Measurements from ENCODE around the gene AFAP1.

The AFAP1 gene

DNA sequence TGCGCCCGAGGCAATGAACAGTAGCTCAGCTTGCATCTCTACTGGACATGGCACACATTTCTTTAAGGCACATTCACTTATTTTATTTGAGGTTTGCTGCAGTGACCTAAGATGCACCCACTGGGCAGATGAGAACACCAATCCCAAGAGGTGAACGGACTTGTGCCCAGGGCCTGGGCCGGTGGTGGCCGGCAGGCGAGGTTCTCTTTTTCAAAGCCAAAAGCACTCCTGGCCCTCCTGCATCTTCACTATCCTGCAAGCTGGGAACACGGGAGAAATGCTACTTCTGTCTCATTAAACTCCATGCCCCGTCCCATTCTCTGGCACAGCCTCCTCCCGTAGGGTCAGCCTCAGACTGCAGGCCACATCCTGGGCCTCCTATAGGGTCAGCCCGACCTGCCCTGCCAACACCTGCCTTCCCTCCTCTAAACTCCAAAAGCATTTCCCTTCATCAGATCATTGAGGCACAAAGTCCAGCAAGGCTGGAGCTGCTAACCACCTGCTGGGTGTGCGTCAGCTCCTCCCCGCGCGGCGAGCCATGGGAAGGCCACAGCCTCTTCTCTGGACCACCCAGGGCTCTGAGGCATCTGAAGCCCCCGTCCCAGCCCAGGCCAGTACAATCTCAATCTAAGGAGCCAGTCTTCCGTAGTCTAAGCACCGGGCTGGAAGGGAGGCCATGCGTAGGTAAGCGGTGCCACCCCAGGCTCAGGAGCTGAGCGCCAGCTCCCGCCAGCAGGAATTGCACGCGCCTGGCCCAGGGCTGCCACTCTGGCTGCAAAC is 166.1 kb downstream of the AFAP1 start:
- TF ChIP-seq, protein P1, sequence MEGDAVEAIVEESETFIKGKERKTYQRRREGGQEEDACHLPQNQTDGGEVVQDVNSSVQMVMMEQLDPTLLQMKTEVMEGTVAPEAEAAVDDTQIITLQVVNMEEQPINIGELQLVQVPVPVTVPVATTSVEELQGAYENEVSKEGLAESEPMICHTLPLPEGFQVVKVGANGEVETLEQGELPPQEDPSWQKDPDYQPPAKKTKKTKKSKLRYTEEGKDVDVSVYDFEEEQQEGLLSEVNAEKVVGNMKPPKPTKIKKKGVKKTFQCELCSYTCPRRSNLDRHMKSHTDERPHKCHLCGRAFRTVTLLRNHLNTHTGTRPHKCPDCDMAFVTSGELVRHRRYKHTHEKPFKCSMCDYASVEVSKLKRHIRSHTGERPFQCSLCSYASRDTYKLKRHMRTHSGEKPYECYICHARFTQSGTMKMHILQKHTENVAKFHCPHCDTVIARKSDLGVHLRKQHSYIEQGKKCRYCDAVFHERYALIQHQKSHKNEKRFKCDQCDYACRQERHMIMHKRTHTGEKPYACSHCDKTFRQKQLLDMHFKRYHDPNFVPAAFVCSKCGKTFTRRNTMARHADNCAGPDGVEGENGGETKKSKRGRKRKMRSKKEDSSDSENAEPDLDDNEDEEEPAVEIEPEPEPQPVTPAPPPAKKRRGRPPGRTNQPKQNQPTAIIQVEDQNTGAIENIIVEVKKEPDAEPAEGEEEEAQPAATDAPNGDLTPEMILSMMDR (IDR thresholded peaks at IDR 0.05; ENCODE audit: insufficient read depth, low read depth, low read length, missing control alignments), result no peak
- no peak overlapping the region for H3K4me3 ChIP-seq (ENCODE audit: low read depth, low read length)
- no peak for DNase-seq (ENCODE audit: low read depth)

DNA sequence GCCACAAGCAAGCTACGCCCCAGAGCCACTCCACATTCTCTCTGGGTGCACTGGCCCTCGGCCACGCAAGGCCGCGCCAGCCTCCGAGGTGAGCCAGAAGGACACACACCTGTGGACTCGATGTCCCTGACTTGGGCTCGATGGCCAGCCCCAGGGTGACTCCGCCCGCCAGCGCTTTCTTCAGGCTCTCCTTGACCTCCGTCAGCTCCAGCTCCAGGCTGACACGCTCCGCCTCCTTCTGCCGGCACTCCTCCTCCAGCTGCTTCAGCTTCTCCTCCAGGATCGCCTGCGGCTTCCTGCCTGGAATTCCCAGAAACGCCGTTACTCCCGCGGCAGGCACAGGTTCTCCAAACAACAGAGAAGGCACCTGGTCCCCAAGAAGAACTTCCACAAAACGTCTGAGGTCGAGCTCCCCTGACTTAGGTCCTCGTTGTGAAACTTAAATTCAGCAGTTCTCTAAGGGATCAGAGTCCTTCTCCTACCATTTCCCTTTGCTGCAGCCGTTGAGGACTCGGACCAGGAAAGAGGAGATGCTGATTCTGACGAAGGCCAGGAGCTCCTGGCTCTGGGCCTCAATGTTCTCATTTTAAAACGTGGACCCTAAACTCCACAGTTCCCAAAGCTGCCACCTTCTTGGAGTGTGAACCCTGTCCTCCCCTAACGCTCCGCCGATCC is 166.8 kb downstream of the AFAP1 start:
- TF ChIP-seq, protein P1 (IDR thresholded peaks at IDR 0.05; ENCODE audit: insufficient read depth, low read depth, low read length, missing control alignments), result no peak
- H3K4me3 ChIP-seq (ENCODE audit: low read depth, low read length), result no peak overlapping the region
- DNase-seq (ENCODE audit: low read depth), result no peak

DNA sequence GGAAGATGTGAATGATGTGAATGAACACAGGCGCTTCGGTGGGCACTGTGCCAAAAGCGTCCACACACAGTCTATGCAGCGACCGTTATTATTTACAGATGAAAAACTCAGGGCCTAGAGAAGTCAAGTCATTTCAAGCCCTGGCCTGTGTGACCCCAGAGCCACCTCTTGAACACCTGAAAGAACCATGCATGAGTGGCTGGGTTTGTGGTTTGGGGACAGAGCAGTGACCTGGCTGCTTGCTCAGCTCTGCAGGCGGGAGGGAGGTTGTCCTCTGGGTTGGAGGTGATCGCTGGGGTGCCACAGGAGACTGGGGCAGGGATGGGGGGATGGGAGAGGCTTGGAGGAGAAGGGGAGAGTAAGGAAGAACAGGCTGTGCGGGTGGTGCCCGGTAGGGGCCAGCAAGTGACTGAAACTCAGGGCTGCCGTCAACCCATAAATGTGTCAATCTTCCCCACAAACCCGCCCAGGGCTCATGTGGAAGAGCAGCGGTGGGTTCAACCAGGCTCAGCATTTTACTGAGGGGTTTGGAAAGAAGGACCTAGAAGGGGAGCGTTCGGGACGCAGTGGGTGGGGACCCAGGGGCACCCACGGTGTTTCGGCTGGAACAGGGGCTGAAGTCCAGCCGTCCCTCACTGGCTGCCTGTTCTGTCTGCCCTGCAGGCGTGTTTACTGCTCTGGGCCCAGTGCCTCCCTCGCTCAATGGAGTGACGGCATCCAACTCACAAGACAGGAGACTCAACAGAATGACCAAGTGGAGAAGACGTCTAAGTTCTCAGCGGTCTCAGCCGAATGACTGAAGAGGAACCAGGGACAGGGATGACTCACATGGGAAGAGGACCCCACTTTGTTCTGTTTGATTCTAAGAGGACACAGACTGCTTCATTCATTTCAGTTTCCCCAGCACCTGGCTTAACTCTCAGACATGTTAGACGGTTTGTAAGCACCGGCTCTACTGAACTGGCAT is 167.8 kb downstream of the AFAP1 start:
- TF ChIP-seq, protein P1 (IDR thresholded peaks at IDR 0.05; ENCODE audit: insufficient read depth, low read depth, low read length, missing control alignments), result no peak
- H3K4me3 ChIP-seq (ENCODE audit: low read depth, low read length), result no peak overlapping the region
- peak; percentile 95 for DNase-seq (ENCODE audit: low read depth)

DNA sequence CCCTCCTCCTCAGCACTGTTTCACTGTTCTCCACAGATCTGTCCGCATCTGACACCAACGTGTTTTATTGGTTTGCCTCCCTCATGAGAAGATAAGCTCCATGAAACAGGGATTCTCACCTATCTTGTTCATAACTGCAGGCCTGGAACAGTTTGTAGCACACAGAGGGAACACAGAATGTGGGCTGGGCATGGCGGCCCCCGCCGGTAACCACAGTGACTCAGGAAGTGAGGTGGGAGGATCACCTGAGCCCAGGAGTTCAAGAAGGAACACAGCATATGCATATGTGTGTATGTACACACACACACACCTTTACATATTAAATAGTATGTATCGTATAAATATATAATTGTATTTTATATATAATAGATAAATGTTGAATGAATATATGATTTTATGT is 168.6 kb downstream of the AFAP1 start:
- H3K4me3 ChIP-seq (ENCODE audit: low read depth, low read length), result no peak overlapping the region

DNA sequence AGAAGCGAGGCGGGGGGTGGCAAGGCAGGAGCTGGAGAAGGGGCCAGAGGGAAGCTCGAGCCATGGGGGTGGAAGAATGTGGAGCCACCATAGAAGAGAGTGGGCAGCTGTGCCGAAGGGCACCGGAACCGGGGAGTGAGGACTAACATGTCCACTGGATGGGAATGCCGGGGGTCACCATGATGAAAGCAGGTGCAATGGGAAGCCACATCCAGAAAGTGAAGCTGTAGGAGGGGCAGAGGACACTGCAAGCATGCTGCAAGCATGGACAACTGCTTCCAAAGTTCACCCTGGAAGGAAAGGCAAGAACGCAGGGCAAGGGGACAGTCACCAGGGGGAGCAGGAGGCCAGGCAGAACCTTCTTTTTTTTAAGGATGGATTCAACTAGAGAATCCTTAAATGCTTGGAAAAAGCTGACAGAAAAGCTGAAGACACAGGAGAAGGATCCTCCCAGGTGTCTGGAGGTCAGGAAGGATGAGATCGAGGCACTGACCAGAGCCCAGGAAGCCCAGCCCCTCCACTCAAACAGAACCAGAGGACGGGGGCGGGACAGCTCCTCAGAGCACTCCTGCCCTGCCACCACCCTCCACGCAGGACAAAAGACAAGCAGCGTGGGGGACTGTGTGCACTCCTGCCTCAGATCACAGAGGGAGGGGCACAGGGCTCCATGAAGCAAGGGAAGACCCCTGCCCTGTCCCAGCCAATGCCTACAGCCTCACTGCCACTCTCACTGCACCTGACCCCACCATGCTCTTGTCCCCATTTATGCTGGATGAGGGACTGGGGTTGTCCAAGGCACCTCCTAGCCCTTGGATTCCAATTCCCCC is 169.2 kb downstream of the AFAP1 start:
- peak; percentile 35 for DNase-seq (ENCODE audit: low read depth)
- H3K4me3 ChIP-seq (ENCODE audit: low read depth, low read length), result no peak overlapping the region
- TF ChIP-seq, protein P1 (IDR thresholded peaks at IDR 0.05; ENCODE audit: insufficient read depth, low read depth, low read length, missing control alignments), result peak; percentile 60

More for the DNA sequence above, 168.6 kb downstream of the AFAP1 start:
- peak; percentile 39 for DNase-seq (ENCODE audit: low read depth)
- TF ChIP-seq, protein P1 (IDR thresholded peaks at IDR 0.05; ENCODE audit: insufficient read depth, low read depth, low read length, missing control alignments), result no peak
